ENCODE data around the gene KLK12. TPM values are rescaled to one million over a fixed set of nuclear protein-coding genes. Genes with fewer than 3 reads are reported as not detected.

The KLK12 gene
- total and polyA plus RNA-seq, 2 of the 13 experiments (the other 11 are each of a cell fraction or from before 2014, with no cell fraction given), result not detected

GRCh38 chr19:51007488-51007887 lies 27.3 kb downstream of the KLK12 start:
- no peaks in the 10 kb centered on the region for H3K9me3 ChIP-seq (ENCODE audit: low read length)
- WGBS (ENCODE audit: low lambda C conversion rate), result 37% methylated on average over 3 of the region's 3 CpGs
- no peaks in the 10 kb centered on the region for H3K79me2 ChIP-seq (ENCODE audit: insufficient read depth, low read length)
- intact Hi-C loops (cut with micrococcal nuclease; ENCODE audit: unreplicated experiment), result no loop called here
- POLR2A ChIA-PET, result no interaction called here
- ATAC-seq, result no peak
- no peak overlapping the region for H3K27ac ChIP-seq (ENCODE audit: extremely low read length, insufficient read depth, low read length)
- in situ Hi-C loops (cut with HindIII; ENCODE audit: extremely low pct_ligation_motif_present, low pct_unique_long_range_greater_than_20kb), result no loop called here
- no peak for TF ChIP-seq RORA (CRISPR knock-in tag; IDR thresholded peaks at IDR 0.05)
- no peak for TF ChIP-seq SIN3B (IDR thresholded peaks at IDR 0.05; ENCODE audit: low read length)
- TF ChIP-seq GLI4 (CRISPR knock-in tag; IDR thresholded peaks at IDR 0.05; ENCODE audit: borderline replicate concordance), result no peak
- TF ChIP-seq ZNF263 (CRISPR knock-in tag; IDR thresholded peaks at IDR 0.05), result no peak
- TF ChIP-seq, protein P1, sequence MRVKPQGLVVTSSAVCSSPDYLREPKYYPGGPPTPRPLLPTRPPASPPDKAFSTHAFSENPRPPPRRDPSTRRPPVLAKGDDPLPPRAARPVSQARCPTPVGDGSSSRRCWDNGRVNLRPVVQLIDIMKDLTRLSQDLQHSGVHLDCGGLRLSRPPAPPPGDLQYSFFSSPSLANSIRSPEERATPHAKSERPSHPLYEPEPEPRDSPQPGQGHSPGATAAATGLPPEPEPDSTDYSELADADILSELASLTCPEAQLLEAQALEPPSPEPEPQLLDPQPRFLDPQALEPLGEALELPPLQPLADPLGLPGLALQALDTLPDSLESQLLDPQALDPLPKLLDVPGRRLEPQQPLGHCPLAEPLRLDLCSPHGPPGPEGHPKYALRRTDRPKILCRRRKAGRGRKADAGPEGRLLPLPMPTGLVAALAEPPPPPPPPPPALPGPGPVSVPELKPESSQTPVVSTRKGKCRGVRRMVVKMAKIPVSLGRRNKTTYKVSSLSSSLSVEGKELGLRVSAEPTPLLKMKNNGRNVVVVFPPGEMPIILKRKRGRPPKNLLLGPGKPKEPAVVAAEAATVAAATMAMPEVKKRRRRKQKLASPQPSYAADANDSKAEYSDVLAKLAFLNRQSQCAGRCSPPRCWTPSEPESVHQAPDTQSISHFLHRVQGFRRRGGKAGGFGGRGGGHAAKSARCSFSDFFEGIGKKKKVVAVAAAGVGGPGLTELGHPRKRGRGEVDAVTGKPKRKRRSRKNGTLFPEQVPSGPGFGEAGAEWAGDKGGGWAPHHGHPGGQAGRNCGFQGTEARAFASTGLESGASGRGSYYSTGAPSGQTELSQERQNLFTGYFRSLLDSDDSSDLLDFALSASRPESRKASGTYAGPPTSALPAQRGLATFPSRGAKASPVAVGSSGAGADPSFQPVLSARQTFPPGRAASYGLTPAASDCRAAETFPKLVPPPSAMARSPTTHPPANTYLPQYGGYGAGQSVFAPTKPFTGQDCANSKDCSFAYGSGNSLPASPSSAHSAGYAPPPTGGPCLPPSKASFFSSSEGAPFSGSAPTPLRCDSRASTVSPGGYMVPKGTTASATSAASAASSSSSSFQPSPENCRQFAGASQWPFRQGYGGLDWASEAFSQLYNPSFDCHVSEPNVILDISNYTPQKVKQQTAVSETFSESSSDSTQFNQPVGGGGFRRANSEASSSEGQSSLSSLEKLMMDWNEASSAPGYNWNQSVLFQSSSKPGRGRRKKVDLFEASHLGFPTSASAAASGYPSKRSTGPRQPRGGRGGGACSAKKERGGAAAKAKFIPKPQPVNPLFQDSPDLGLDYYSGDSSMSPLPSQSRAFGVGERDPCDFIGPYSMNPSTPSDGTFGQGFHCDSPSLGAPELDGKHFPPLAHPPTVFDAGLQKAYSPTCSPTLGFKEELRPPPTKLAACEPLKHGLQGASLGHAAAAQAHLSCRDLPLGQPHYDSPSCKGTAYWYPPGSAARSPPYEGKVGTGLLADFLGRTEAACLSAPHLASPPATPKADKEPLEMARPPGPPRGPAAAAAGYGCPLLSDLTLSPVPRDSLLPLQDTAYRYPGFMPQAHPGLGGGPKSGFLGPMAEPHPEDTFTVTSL (CRISPR knock-in tag; IDR thresholded peaks at IDR 0.05; ENCODE audit: borderline replicate concordance), result no peak
- no peak for TF ChIP-seq SUZ12 (IDR thresholded peaks at IDR 0.05; ENCODE audit: low read depth, low read length)
- no peak for TF ChIP-seq EZH2 (conservative IDR thresholded peaks at IDR 0.05; ENCODE audit: low read depth, low read length)
- TF ChIP-seq ZNF790 (CRISPR knock-in tag; IDR thresholded peaks at IDR 0.05; ENCODE audit: borderline replicate concordance), result no peak
- TF ChIP-seq ZNF513 (CRISPR knock-in tag; conservative IDR thresholded peaks at IDR 0.05), result no peak
- TF ChIP-seq NCOA2 (CRISPR knock-in tag; IDR thresholded peaks at IDR 0.05), result no peak
- no peak for TF ChIP-seq TEAD3 (CRISPR knock-in tag; optimal IDR thresholded peaks at IDR 0.05; ENCODE audit: borderline replicate concordance)
- no peak for TF ChIP-seq CBX1 (IDR thresholded peaks at IDR 0.05; ENCODE audit: low read depth)
- TF ChIP-seq NCOR1 (IDR thresholded peaks at IDR 0.05; ENCODE audit: borderline replicate concordance, low read length), result no peak
- peaks cover 1 to 7% of the 10 kb centered on the region in 2 experiments; a peak in 2 of 5 replicates for H3K27me3 ChIP-seq (ENCODE audit: control insufficient read depth in 1 of 2, insufficient read depth in 2 of 2, low read length in 2 of 2)
- no peak for DNase-seq (ENCODE audit: low spot score)
- BruUV-seq (replicated peaks), result no TSS peak
- H4K20me1 ChIP-seq (ENCODE audit: insufficient read depth, low read length), result no peaks in the 10 kb centered on the region
- CTCF ChIA-PET (ENCODE audit: low intra/inter-chr PET ratio, low total read pairs), result no interaction called here
- H3K4me1 ChIP-seq (ENCODE audit: insufficient read depth, low read length), result no peaks in the 10 kb centered on the region
- H3K9ac ChIP-seq (ENCODE audit: insufficient read depth, low read depth, low read length), result no peak overlapping the region
- no peak overlapping the region for H2AFZ ChIP-seq (ENCODE audit: low read length)
- H3K4me3 ChIP-seq (replicated peaks in 1 of 3; ENCODE audit: insufficient read depth in 1 of 3, low read depth in 2 of 3, low read length in 3 of 3), result no peak overlapping the region
- no peak overlapping the region for H3K4me2 ChIP-seq (ENCODE audit: low read depth, low read length)
- FAIRE-seq, result no peak
- H3K36me3 ChIP-seq (replicated peaks in 1 of 2; ENCODE audit: control insufficient read depth in 1 of 2, insufficient read depth in 2 of 2, low read length in 2 of 2), result no peaks in the 10 kb centered on the region

All from HepG2 (cell line).